ENCODE data around the gene DOP1A. TPM values are rescaled to one million over a fixed set of nuclear protein-coding genes. Genes with fewer than 3 reads are reported as not detected.

DOP1A gene
- total and polyA plus RNA-seq, 2 of the 13 experiments (the other 11 are each of a cell fraction or from before 2014, with no cell fraction given): 5.2 to 16.7 TPM

DNA sequence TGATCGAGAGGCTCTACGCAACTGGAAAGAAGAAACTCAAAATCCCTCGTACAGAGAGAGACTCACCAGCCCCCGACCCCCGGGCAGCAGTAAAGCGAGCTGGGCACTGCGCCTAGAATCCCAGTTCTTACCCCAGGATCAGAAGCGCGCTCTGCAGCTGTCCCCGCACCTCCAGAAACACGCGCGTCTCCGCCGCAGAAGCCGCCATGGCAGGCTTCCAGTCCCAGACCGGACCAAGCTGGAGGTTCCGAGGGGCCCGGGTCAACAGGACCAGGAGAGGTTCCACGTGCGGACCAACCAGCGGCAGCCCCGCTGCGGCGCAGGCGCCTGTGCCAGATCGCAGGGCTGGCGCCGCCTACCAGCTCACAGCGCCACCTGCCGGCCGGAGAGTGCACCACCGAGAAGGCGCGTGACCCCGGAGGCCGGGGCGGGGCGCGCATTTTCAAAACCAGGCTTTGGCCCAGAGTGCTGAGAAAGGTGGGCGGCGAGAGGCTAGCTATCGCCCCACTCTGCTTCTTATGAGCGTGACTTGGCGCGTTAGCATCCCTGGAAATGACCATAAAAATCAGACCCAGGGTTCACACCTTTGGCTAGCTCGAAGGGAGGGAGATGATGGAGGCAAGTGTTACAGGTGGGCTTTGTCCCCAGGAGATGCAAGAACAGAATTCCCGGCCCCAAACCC lies 1.8 kb upstream of the DOP1A start, which contains the start of gene UBE3D (continued):
- TF ChIP-seq, protein P1, sequence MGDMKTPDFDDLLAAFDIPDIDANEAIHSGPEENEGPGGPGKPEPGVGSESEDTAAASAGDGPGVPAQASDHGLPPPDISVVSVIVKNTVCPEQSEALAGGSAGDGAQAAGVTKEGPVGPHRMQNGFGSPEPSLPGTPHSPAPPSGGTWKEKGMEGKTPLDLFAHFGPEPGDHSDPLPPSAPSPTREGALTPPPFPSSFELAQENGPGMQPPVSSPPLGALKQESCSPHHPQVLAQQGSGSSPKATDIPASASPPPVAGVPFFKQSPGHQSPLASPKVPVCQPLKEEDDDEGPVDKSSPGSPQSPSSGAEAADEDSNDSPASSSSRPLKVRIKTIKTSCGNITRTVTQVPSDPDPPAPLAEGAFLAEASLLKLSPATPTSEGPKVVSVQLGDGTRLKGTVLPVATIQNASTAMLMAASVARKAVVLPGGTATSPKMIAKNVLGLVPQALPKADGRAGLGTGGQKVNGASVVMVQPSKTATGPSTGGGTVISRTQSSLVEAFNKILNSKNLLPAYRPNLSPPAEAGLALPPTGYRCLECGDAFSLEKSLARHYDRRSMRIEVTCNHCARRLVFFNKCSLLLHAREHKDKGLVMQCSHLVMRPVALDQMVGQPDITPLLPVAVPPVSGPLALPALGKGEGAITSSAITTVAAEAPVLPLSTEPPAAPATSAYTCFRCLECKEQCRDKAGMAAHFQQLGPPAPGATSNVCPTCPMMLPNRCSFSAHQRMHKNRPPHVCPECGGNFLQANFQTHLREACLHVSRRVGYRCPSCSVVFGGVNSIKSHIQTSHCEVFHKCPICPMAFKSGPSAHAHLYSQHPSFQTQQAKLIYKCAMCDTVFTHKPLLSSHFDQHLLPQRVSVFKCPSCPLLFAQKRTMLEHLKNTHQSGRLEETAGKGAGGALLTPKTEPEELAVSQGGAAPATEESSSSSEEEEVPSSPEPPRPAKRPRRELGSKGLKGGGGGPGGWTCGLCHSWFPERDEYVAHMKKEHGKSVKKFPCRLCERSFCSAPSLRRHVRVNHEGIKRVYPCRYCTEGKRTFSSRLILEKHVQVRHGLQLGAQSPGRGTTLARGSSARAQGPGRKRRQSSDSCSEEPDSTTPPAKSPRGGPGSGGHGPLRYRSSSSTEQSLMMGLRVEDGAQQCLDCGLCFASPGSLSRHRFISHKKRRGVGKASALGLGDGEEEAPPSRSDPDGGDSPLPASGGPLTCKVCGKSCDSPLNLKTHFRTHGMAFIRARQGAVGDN (CRISPR knock-in tag; IDR thresholded peaks at IDR 0.05): peak; percentile 95
- peak; percentile 47; the same call in 1 of the 2 replicates for TF ChIP-seq ZNF792 (CRISPR knock-in tag; IDR thresholded peaks at IDR 0.05)
- TF ChIP-seq HNRNPLL (IDR thresholded peaks at IDR 0.05; ENCODE audit: low read depth, low read length, poor library complexity, severe bottlenecking): peak; percentile 73
- peak; percentile 41 for TF ChIP-seq TEAD3 (CRISPR knock-in tag; optimal IDR thresholded peaks at IDR 0.05; ENCODE audit: borderline replicate concordance)
- TF ChIP-seq, protein P2, sequence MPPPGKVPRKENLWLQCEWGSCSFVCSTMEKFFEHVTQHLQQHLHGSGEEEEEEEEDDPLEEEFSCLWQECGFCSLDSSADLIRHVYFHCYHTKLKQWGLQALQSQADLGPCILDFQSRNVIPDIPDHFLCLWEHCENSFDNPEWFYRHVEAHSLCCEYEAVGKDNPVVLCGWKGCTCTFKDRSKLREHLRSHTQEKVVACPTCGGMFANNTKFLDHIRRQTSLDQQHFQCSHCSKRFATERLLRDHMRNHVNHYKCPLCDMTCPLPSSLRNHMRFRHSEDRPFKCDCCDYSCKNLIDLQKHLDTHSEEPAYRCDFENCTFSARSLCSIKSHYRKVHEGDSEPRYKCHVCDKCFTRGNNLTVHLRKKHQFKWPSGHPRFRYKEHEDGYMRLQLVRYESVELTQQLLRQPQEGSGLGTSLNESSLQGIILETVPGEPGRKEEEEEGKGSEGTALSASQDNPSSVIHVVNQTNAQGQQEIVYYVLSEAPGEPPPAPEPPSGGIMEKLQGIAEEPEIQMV (CRISPR knock-in tag; IDR thresholded peaks at IDR 0.05; ENCODE audit: low read depth): peak; percentile 91
- no peak for TF ChIP-seq HNRNPUL1 (IDR thresholded peaks at IDR 0.05; ENCODE audit: low read depth, low read length)
- peak; percentile 81; the same call in 1 of the 2 replicates for TF ChIP-seq ZNF709 (CRISPR knock-in tag; IDR thresholded peaks at IDR 0.05)
- peak; percentile 45; the same call in 1 of the 2 replicates for TF ChIP-seq NRL (CRISPR knock-in tag; IDR thresholded peaks at IDR 0.05; ENCODE audit: borderline replicate concordance)
- TF ChIP-seq, protein P3, sequence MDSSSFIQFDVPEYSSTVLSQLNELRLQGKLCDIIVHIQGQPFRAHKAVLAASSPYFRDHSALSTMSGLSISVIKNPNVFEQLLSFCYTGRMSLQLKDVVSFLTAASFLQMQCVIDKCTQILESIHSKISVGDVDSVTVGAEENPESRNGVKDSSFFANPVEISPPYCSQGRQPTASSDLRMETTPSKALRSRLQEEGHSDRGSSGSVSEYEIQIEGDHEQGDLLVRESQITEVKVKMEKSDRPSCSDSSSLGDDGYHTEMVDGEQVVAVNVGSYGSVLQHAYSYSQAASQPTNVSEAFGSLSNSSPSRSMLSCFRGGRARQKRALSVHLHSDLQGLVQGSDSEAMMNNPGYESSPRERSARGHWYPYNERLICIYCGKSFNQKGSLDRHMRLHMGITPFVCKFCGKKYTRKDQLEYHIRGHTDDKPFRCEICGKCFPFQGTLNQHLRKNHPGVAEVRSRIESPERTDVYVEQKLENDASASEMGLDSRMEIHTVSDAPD (CRISPR knock-in tag; IDR thresholded peaks at IDR 0.05): peak; percentile 69; the same call in 1 of the 2 replicates
- no peak for TF ChIP-seq MAF1 (CRISPR knock-in tag; IDR thresholded peaks at IDR 0.05; ENCODE audit: borderline replicate concordance)
- TF ChIP-seq YEATS2 (CRISPR knock-in tag; IDR thresholded peaks at IDR 0.05; ENCODE audit: borderline replicate concordance): no peak; the same call in 1 of the 2 replicates
- TF ChIP-seq JDP2 (CRISPR knock-in tag; IDR thresholded peaks at IDR 0.05; ENCODE audit: borderline replicate concordance): no peak
- TF ChIP-seq NONO (IDR thresholded peaks at IDR 0.05): no peak
- TF ChIP-seq NONO (CRISPR knock-in tag; conservative IDR thresholded peaks at IDR 0.05): peak; percentile 78
- TF ChIP-seq, protein P4, sequence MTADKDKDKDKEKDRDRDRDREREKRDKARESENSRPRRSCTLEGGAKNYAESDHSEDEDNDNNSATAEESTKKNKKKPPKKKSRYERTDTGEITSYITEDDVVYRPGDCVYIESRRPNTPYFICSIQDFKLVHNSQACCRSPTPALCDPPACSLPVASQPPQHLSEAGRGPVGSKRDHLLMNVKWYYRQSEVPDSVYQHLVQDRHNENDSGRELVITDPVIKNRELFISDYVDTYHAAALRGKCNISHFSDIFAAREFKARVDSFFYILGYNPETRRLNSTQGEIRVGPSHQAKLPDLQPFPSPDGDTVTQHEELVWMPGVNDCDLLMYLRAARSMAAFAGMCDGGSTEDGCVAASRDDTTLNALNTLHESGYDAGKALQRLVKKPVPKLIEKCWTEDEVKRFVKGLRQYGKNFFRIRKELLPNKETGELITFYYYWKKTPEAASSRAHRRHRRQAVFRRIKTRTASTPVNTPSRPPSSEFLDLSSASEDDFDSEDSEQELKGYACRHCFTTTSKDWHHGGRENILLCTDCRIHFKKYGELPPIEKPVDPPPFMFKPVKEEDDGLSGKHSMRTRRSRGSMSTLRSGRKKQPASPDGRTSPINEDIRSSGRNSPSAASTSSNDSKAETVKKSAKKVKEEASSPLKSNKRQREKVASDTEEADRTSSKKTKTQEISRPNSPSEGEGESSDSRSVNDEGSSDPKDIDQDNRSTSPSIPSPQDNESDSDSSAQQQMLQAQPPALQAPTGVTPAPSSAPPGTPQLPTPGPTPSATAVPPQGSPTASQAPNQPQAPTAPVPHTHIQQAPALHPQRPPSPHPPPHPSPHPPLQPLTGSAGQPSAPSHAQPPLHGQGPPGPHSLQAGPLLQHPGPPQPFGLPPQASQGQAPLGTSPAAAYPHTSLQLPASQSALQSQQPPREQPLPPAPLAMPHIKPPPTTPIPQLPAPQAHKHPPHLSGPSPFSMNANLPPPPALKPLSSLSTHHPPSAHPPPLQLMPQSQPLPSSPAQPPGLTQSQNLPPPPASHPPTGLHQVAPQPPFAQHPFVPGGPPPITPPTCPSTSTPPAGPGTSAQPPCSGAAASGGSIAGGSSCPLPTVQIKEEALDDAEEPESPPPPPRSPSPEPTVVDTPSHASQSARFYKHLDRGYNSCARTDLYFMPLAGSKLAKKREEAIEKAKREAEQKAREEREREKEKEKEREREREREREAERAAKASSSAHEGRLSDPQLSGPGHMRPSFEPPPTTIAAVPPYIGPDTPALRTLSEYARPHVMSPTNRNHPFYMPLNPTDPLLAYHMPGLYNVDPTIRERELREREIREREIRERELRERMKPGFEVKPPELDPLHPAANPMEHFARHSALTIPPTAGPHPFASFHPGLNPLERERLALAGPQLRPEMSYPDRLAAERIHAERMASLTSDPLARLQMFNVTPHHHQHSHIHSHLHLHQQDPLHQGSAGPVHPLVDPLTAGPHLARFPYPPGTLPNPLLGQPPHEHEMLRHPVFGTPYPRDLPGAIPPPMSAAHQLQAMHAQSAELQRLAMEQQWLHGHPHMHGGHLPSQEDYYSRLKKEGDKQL (CRISPR knock-in tag; IDR thresholded peaks at IDR 0.05; ENCODE audit: low read depth): no peak
- TF ChIP-seq ZSCAN21 (CRISPR knock-in tag; IDR thresholded peaks at IDR 0.05; ENCODE audit: borderline replicate concordance): peak; percentile 73; the same call in 1 of the 2 replicates
